GM23338 (cell line): ENCODE results near the gene C17orf100. TPM values are rescaled to one million over a fixed set of nuclear protein-coding genes. Genes with fewer than 3 reads are reported as not detected.

Experiments
- ATAC-seq: fragments of 200-7000 bp; cut with Tn5 transposase; 3 replicates; pipeline ENCODE4 v1.9.1; 2020
- DNase-seq: peaks from one replicate; pipeline ENCODE4 v3.0.0-alpha.2; 2015; ENCODE audit warnings: low spot score
- H2AFZ ChIP-seq: fragments of 200-600 bp; sonication (generic); 2 replicates; pipeline ENCODE4 v1.8.0; 2016; ENCODE audit warnings: antibody characterized with exemption, mild to moderate bottlenecking, moderate library complexity
- H3F3A ChIP-seq: fragments of 200-600 bp; sonication (generic); replicated peaks from 2 replicates; pipeline ENCODE4 v1.8.0; 2017; ENCODE audit warnings: antibody characterized with exemption, mixed run types, low read depth
- H3K27ac ChIP-seq: fragments of 200-600 bp; sonication (generic); 2 replicates; pipeline ENCODE4 v1.6.1; 2016; ENCODE audit warnings: low read depth
- H3K27me3 ChIP-seq: fragments of 200-600 bp; sonication (generic); 2 replicates; pipeline ENCODE4 v1.8.0; 2016; ENCODE audit warnings: mild to moderate bottlenecking, mixed run types, moderate library complexity; ENCODE audit not compliant: insufficient read depth
- H3K36me3 ChIP-seq: fragments of 200-600 bp; sonication (generic); 2 replicates; pipeline ENCODE4 v1.8.0; 2016; ENCODE audit warnings: mild to moderate bottlenecking; ENCODE audit not compliant: insufficient read depth
- H3K4me1 ChIP-seq: fragments of 200-600 bp; sonication (generic); 2 replicates; pipeline ENCODE4 v1.8.0; 2016; ENCODE audit warnings: mild to moderate bottlenecking, moderate library complexity; ENCODE audit not compliant: insufficient read depth
- H3K4me2 ChIP-seq: fragments of 200-600 bp; sonication (generic); 2 replicates; pipeline ENCODE4 v1.7.1; 2017; ENCODE audit warnings: mixed run types
- H3K4me3 ChIP-seq: fragments of 200-600 bp; sonication (generic); 2 replicates; pipeline ENCODE4 v1.6.1; 2016; ENCODE audit warnings: mixed run types
- H3K79me2 ChIP-seq: fragments of 200-600 bp; sonication (generic); replicated peaks from 2 replicates; pipeline ENCODE4 v1.8.0; 2017; ENCODE audit warnings: mild to moderate bottlenecking; ENCODE audit not compliant: insufficient read depth
- H3K9me2 ChIP-seq: fragments of 200-600 bp; sonication (generic); 2 replicates; pipeline ENCODE4 v1.8.0; 2017; ENCODE audit not compliant: insufficient read depth
- H4K20me1 ChIP-seq: fragments of 200-600 bp; sonication (generic); replicated peaks from 2 replicates; pipeline ENCODE4 v1.8.0; 2017; ENCODE audit warnings: mild to moderate bottlenecking; ENCODE audit not compliant: insufficient read depth
- H3K27ac Mint-ChIP-seq: 2 replicates; pipeline ENCODE4 v1.8.0; 2020; ENCODE audit warnings: inconsistent platforms, mild to moderate bottlenecking, moderate library complexity, mixed read lengths
- H3K27me3 Mint-ChIP-seq: 3 replicates; pipeline ENCODE4 v1.8.0; 2022; ENCODE audit warnings: low read depth, mild to moderate bottlenecking, moderate library complexity, mixed read lengths, inconsistent platforms; ENCODE audit not compliant: insufficient read depth, poor library complexity
- H3K36me3 Mint-ChIP-seq: 3 replicates; pipeline ENCODE4 v1.8.0; 2021; ENCODE audit warnings: low read depth, mild to moderate bottlenecking, inconsistent platforms, moderate library complexity, mixed read lengths
- H3K4me1 Mint-ChIP-seq: 3 replicates; pipeline ENCODE4 v1.8.0; 2020; ENCODE audit warnings: mild to moderate bottlenecking, inconsistent platforms, mixed read lengths
- H3K4me3 Mint-ChIP-seq: 3 replicates; pipeline ENCODE4 v1.8.0; 2021; ENCODE audit warnings: moderate library complexity, mild to moderate bottlenecking, inconsistent platforms, mixed read lengths
- H3K9me3 Mint-ChIP-seq: 3 replicates; pipeline ENCODE4 v1.8.0; 2020; ENCODE audit warnings: moderate library complexity, mild to moderate bottlenecking, inconsistent platforms, mixed read lengths
- CTCF ChIP-seq, 2 experiments: fragments of 200-600 bp in 1 of 2; sonication (generic) in 1 of 2; conservative IDR thresholded peaks; 2 replicates each; pipeline versions ENCODE4 v1.5.1 to v1.6.1; 2016 to 2017; ENCODE audit warnings: antibody characterized with exemption in 2 of 2, low read depth in 2 of 2, mild to moderate bottlenecking in 2 of 2, moderate library complexity in 1 of 2
- EZH2 ChIP-seq: fragments of 200-600 bp; sonication (generic); IDR thresholded peaks from one replicate; pipeline ENCODE4 v1.8.0; 2017; ENCODE audit warnings: antibody characterized with exemption, mild to moderate bottlenecking, low read depth; ENCODE audit not compliant: unreplicated experiment
- EZH2phosphoT487 ChIP-seq: fragments of 200-600 bp; sonication (generic); IDR thresholded peaks from one replicate; pipeline ENCODE4 v1.8.1; 2018; ENCODE audit warnings: antibody characterized with exemption; ENCODE audit not compliant: unreplicated experiment
- JUNB ChIP-seq: IDR thresholded peaks from one replicate; pipeline ENCODE4 v1.6.1; 2016; ENCODE audit warnings: antibody characterized with exemption; ENCODE audit not compliant: unreplicated experiment
- NANOG ChIP-seq: IDR thresholded peaks from 2 replicates; pipeline ENCODE4 v1.6.1; 2016; ENCODE audit warnings: antibody characterized with exemption, borderline replicate concordance
- POLR2AphosphoS5 ChIP-seq: IDR thresholded peaks from 2 replicates; pipeline ENCODE4 v1.6.1; 2016; ENCODE audit warnings: antibody characterized with exemption, low read depth
- REST ChIP-seq: IDR thresholded peaks from one replicate; pipeline ENCODE4 v1.6.1; 2018; ENCODE audit warnings: antibody characterized with exemption; ENCODE audit not compliant: unreplicated experiment
- STAT1 ChIP-seq: IDR thresholded peaks from one replicate; pipeline ENCODE4 v1.6.1; 2016; ENCODE audit warnings: antibody characterized with exemption; ENCODE audit not compliant: unreplicated experiment
- ZNF114 ChIP-seq: fragments of 250-450 bp; sonication (Bioruptor Pico); IDR thresholded peaks from 2 replicates; pipeline ENCODE4 v1.5.0; 2020; ENCODE audit warnings: mild to moderate bottlenecking, moderate library complexity
- ZNF462 ChIP-seq: fragments of 250-450 bp; sonication (Bioruptor Pico); IDR thresholded peaks from 2 replicates; pipeline ENCODE4 v1.5.0; 2020; ENCODE audit warnings: mild to moderate bottlenecking, moderate library complexity
- polyA plus RNA-seq: library from polyadenylated mRNA; unstranded; fragments of >200 nt; fragmentation: Nextera tagmentation; extraction: Ambion mirVana; gene quantifications from 2 replicates; pipeline ENCODE4 v1.2.1, GENCODE V29; 2016
- total RNA-seq: library from RNA; depleted of rRNA; stranded (reverse); fragments of >200 nt; shearing (Covaris generic); gene quantifications from 2 replicates; pipeline ENCODE4 v1.2.3, GENCODE V29; 2014

Gene C17orf100
- total and polyA plus RNA-seq, 2 experiments from 2014 or later: 2.7 to 3.9 TPM

- TF ChIP-seq CTCF (conservative IDR thresholded peaks at IDR 0.05; ENCODE audit: low read depth in 2 of 2) (no peak), ZNF114 (no peak), POLR2AphosphoS5 (no peak), NANOG (no peak), EZH2 (no peak), REST (no peak), EZH2phosphoT487 (no peak), JUNB (no peak), STAT1 (no peak)
Observed at GRCh38 chr17:6675201-6675825, 23.8 kb downstream of the C17orf100 start (continued).

GRCh38 chr17:6676802-6677157 lies 25.2 kb downstream of the C17orf100 start:
- Mint-ChIP-seq H3K27ac (no peak overlapping the region), H3K4me3 (no peak overlapping the region), H3K4me1 (peaks cover 2% of the 10 kb centered on the region; the same call in 1 of the 3 replicates), H3K9me3 (no peaks in the 10 kb centered on the region), H3K36me3 (no peaks in the 10 kb centered on the region), H3K27me3 (no peaks in the 10 kb centered on the region)
- H3F3A ChIP-seq: no peaks in the 10 kb centered on the region
- no peak for DNase-seq
- H3K9me2 ChIP-seq: no peaks in the 10 kb centered on the region
- no peaks in the 10 kb centered on the region; the same call in 1 of the 2 replicates for H3K4me1 ChIP-seq
- H3K27ac ChIP-seq: no peak overlapping the region
- no peak overlapping the region for H3K4me3 ChIP-seq
- no peaks in the 10 kb centered on the region for H3K79me2 ChIP-seq
- H3K27me3 ChIP-seq: no peaks in the 10 kb centered on the region
- no peak overlapping the region for H2AFZ ChIP-seq
- H3K4me2 ChIP-seq: no peak overlapping the region
- no peaks in the 10 kb centered on the region for H4K20me1 ChIP-seq
- ATAC-seq: peak; percentile 32
- no peaks in the 10 kb centered on the region for H3K36me3 ChIP-seq
- TF ChIP-seq JUNB: no peak
- no peak for TF ChIP-seq EZH2
- TF ChIP-seq POLR2AphosphoS5: no peak
- TF ChIP-seq ZNF462 (CRISPR knock-in tag): no peak
- TF ChIP-seq NANOG: no peak
- TF ChIP-seq EZH2phosphoT487: no peak
- TF ChIP-seq CTCF (conservative IDR thresholded peaks at IDR 0.05; ENCODE audit: low read depth in 2 of 2): no peak
